ENCODE measurements around the gene PIGZ.

Gene PIGZ, protein sequence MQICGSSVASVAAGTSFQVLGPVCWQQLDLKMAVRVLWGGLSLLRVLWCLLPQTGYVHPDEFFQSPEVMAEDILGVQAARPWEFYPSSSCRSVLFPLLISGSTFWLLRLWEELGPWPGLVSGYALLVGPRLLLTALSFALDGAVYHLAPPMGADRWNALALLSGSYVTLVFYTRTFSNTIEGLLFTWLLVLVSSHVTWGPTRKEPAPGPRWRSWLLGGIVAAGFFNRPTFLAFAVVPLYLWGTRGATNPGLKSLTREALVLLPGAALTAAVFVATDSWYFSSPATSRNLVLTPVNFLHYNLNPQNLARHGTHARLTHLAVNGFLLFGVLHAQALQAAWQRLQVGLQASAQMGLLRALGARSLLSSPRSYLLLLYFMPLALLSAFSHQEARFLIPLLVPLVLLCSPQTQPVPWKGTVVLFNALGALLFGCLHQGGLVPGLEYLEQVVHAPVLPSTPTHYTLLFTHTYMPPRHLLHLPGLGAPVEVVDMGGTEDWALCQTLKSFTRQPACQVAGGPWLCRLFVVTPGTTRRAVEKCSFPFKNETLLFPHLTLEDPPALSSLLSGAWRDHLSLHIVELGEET

DNA sequence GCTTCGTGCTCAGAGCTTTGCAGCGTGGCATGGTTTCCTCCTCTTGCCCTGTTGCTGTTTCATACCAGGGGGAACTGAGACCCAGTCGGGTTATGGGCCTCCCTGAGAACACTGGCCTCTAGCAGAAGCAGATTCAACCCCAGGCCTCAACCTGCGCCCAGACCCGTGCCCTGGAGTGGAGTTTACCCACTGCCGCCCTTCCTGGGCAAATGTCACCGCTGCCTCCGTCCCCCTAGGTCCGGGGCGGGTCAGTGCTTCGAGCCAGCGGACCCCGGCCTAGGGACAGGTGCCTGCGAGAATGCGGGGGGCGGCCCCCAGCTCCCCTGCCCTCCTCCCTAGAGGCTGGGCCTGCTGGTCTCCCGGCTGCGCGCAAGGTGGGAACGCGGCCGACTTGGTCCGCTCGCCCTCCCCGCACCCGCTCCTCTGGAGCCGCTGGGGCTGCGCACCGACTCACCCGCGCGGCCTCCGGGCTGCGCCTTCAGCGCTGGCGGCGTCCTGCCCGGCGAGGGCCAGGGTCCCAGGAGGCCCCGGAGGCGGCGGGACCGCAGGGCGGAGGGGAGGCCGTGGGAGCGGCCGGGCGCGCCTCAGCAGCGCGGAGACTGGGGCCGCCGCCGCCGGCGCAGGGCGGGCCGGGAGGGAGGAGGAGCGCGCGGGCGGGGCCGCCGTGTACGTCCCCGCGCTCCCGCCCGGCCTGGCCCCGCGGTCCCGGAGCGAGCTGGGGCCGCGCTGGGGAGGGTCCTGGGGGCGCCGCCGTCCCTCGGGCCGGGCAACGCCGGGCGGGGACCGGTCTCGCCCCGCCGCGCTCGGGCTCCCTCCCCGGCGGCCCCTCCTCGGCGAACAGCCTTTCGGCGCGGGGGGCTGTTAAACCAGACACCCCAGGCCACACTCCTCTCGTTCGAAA, at the start of gene PIGZ:
TSS of gene PIGZ (minus strand) at position 601 of the 901 bp plus-strand sequence. CDS start 16,802 bp downstream, outside the sequence.
- DNase-seq (ENCODE audit: low read depth): peak; percentile 82
- H3K27me3 ChIP-seq (replicated peaks; ENCODE audit: control insufficient read depth, insufficient read depth, low read length): no peaks in the 10 kb centered on the region
- no peaks in the 10 kb centered on the region for H3K9me3 ChIP-seq (ENCODE audit: control insufficient read depth, low read length)
- H3K4me3 ChIP-seq (ENCODE audit: low read length): peak within 1 kb of the TSS; percentile 87
- H3K4me1 ChIP-seq (ENCODE audit: control insufficient read depth, insufficient read depth, low read length): peaks cover 6% of the 10 kb centered on the region
- H3K36me3 ChIP-seq (ENCODE audit: control insufficient read depth, insufficient read depth, low read length, severe bottlenecking): peaks cover 5% of the 10 kb centered on the region
- peak within 1 kb of the TSS; percentile 89 for H3K9ac ChIP-seq (ENCODE audit: low read length)

DNA sequence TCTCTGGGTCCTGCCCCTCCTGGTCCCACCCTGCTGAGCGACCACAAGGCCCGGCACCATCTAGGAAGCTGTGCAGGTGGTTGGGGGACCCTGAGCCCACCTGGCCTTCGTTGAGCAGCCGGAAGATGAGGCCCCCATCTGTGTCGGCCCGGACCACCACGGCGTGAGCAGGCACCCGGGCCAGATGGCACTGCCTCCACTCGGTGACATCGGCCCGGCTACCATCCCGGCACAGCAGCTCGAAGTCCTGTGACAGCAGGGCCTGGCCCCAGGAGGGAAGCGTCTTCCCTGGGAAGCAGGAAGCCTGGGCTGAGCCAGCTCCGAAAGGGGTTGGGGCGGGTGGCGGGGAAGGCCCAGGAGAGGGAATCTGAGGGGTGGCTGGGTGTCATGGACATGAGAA, 48.4 kb upstream of the PIGZ start:
- Histone ChIP-seq H3K4me1 (ENCODE audit: control insufficient read depth, insufficient read depth, low read length) (no peaks in the 10 kb centered on the region), H3K4me3 (ENCODE audit: low read length) (no peak overlapping the region), H3K36me3 (ENCODE audit: control insufficient read depth, insufficient read depth, low read length, severe bottlenecking) (no peaks in the 10 kb centered on the region), H3K27me3 (replicated peaks; ENCODE audit: control insufficient read depth, insufficient read depth, low read length) (peaks cover 3% of the 10 kb centered on the region), H3K9ac (ENCODE audit: low read length) (no peak overlapping the region), H3K9me3 (ENCODE audit: control insufficient read depth, low read length) (no peaks in the 10 kb centered on the region)
- DNase-seq (ENCODE audit: low read depth): no peak

DNA sequence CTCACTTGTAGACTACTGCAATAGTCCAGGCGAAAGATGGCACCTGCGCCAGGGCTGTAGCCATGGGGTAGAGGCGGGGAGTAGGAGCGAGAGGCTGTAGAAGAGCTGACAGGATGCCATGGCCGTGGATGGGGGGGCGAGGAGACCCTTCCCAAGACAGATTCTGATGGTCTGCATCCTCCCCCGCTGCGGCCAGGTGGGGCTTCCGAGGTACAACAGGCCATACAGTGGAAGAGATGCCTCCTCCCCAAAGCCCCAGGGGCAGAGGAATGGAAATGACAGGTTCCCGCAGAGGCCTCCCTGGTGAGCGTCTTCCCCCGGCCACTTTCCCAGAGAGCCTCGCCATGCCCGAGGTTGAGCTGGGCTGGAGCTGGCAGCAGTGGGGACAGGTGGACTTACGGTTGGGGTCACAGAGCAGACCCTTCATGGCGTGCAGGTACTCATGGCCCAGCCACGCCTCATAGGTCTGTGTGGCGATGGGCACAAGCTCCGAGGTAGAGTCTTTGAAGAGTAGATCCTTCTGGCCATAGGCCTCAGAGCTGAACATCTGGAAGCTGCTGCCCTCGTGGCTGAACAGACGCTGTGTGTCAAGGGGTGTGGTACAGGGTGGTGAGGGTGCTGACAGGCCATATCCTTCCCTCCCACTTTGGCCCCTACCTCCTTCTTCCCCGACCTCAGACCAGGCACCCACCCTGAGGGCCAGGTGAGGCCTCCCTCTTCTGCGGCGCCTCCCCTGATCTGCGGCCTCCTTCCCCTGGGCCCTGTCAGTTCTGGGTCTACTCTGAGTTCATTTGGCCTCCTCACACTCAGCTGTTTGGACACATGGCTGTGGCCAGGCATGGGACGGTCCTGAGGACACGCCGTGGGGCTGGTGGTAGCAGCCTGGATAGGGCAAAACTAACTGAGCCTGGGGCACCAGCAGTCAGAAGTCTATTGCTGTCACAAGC, 47.4 kb upstream of the PIGZ start:
- Histone ChIP-seq H3K9me3 (ENCODE audit: control insufficient read depth, low read length) (no peaks in the 10 kb centered on the region), H3K27me3 (replicated peaks; ENCODE audit: control insufficient read depth, insufficient read depth, low read length) (no peaks in the 10 kb centered on the region), H3K4me3 (ENCODE audit: low read length) (no peak overlapping the region), H3K36me3 (ENCODE audit: control insufficient read depth, insufficient read depth, low read length, severe bottlenecking) (no peaks in the 10 kb centered on the region), H3K4me1 (ENCODE audit: control insufficient read depth, insufficient read depth, low read length) (no peaks in the 10 kb centered on the region), H3K9ac (ENCODE audit: low read length) (no peak overlapping the region)
- DNase-seq (ENCODE audit: low read depth): no peak

DNA sequence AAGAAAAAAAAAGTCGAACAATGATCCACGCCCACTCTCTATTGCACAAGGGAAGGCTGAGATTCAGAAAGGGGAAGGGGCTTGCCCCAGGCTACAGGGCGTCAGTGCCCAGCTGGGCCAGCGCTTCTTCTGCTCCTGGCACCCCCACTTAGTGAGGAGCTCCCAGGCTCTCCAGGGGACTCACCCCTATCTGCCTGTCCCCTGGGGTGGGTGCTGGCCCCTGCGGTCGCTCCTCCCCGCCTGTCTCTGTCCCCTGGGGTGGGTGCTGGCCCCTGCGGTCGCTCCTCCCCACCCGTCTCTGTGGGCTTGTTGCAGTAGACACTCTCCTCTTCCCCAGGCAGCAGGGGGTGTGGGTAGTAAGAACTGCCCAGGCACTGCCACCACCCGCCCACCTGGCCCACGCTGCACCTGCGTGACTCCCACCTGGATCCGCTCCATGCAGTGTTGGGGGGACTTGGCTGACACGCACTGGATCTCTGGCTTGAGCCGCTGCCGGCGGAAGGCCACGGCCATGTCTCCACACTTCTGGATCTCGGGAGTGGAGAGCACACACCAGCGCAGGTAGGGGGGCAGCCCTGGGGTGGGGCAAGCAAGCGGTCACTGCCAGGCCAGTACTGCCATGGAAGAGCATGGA, 46.4 kb upstream of the PIGZ start:
- H3K9me3 ChIP-seq (ENCODE audit: control insufficient read depth, low read length): no peaks in the 10 kb centered on the region
- no peaks in the 10 kb centered on the region for H3K36me3 ChIP-seq (ENCODE audit: control insufficient read depth, insufficient read depth, low read length, severe bottlenecking)
- H3K4me3 ChIP-seq (ENCODE audit: low read length): no peak overlapping the region
- H3K27me3 ChIP-seq (replicated peaks; ENCODE audit: control insufficient read depth, insufficient read depth, low read length): no peaks in the 10 kb centered on the region
- no peaks in the 10 kb centered on the region for H3K4me1 ChIP-seq (ENCODE audit: control insufficient read depth, insufficient read depth, low read length)
- no peak overlapping the region for H3K9ac ChIP-seq (ENCODE audit: low read length)
- no peak for DNase-seq (ENCODE audit: low read depth)

DNA sequence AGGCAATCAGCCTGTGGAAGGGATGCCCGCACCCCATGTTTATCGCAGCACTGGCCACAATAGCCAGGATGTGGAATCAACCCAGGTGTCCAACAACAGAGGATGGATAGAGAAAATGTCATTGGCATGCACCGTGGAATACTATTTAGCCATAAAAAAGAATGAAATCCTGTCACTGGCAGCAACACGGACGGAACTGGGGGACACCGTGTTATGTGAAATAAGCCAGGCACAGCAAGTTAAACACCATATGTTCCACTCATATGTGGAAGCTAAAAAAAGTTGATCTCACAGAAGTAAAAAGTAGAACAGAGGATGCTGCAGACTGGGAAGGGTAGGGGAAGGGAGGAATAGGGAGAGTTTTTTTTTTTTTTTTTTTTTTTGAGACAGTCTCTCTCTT, 45.4 kb upstream of the PIGZ start:
- Histone ChIP-seq H3K4me3 (ENCODE audit: low read length) (no peak overlapping the region), H3K4me1 (ENCODE audit: control insufficient read depth, insufficient read depth, low read length) (no peaks in the 10 kb centered on the region), H3K9ac (ENCODE audit: low read length) (no peak overlapping the region), H3K27me3 (replicated peaks; ENCODE audit: control insufficient read depth, insufficient read depth, low read length) (no peaks in the 10 kb centered on the region), H3K36me3 (ENCODE audit: control insufficient read depth, insufficient read depth, low read length, severe bottlenecking) (no peaks in the 10 kb centered on the region), H3K9me3 (ENCODE audit: control insufficient read depth, low read length) (no peaks in the 10 kb centered on the region)
- no peak for DNase-seq (ENCODE audit: low read depth)

DNA sequence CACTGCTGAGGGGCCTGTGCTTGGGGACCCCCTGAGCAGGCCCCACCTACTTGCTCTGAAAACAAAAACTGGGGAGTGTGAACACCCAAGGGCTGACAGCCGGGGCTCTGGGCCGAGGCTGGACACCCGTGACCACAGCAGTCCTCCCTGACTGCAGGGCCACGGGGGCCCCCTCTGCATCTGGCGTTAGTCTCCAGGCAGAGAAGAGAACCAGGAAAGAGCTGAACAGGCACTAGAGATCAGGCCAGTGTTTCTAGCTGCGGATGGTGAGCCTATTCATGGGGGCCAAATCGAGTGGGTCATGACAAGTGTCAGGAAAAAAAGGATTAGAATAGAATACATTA, 43.9 kb upstream of the PIGZ start:
- H3K9ac ChIP-seq (ENCODE audit: low read length): no peak overlapping the region
- DNase-seq (ENCODE audit: low read depth): no peak
- no peaks in the 10 kb centered on the region for H3K36me3 ChIP-seq (ENCODE audit: control insufficient read depth, insufficient read depth, low read length, severe bottlenecking)
- no peaks in the 10 kb centered on the region for H3K4me1 ChIP-seq (ENCODE audit: control insufficient read depth, insufficient read depth, low read length)
- no peak overlapping the region for H3K4me3 ChIP-seq (ENCODE audit: low read length)
- no peaks in the 10 kb centered on the region for H3K9me3 ChIP-seq (ENCODE audit: control insufficient read depth, low read length)
- no peaks in the 10 kb centered on the region for H3K27me3 ChIP-seq (replicated peaks; ENCODE audit: control insufficient read depth, insufficient read depth, low read length)

DNA sequence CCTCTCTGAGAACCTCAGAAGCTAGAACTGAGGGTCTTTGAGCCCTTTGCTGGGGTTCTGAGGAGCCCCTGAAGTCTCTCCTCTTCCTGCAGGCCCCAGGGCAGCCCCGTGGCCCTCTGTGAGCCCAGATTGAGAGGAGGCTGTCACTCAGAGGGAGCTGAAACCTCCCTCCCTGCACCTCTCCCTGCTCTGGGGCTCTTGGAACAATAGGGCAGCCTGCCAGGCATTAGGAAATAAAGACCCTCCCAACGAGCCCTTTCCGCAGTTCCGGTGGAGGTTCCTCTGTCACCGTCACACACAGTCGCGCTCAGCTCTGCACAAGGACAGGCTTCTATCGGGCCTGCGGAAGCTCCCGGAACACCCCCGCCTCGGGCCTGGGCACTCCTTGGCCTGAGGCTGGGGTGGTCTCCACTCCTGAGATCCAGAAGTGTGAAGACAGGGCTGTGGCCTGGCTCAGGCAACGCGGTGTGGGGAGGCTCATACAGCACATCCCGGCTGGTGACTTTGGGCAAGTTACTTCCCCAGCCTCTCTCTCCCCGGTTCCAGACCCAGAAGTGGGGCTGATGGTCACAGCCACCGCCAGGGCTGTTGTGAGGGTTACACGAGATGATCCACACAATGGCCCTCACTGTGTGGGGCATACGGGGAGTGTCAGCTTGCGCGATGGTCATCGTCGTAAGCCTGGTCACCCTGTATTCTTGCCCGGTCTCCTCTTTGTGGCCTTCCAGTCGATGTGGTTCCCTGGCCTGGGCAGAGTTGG, 43.3 kb upstream of the PIGZ start:
- no peak for DNase-seq (ENCODE audit: low read depth)
- H3K9me3 ChIP-seq (ENCODE audit: control insufficient read depth, low read length): no peaks in the 10 kb centered on the region
- no peak overlapping the region for H3K9ac ChIP-seq (ENCODE audit: low read length)
- H3K27me3 ChIP-seq (replicated peaks; ENCODE audit: control insufficient read depth, insufficient read depth, low read length): no peaks in the 10 kb centered on the region
- no peaks in the 10 kb centered on the region for H3K36me3 ChIP-seq (ENCODE audit: control insufficient read depth, insufficient read depth, low read length, severe bottlenecking)
- H3K4me1 ChIP-seq (ENCODE audit: control insufficient read depth, insufficient read depth, low read length): no peaks in the 10 kb centered on the region
- no peak overlapping the region for H3K4me3 ChIP-seq (ENCODE audit: low read length)

DNA sequence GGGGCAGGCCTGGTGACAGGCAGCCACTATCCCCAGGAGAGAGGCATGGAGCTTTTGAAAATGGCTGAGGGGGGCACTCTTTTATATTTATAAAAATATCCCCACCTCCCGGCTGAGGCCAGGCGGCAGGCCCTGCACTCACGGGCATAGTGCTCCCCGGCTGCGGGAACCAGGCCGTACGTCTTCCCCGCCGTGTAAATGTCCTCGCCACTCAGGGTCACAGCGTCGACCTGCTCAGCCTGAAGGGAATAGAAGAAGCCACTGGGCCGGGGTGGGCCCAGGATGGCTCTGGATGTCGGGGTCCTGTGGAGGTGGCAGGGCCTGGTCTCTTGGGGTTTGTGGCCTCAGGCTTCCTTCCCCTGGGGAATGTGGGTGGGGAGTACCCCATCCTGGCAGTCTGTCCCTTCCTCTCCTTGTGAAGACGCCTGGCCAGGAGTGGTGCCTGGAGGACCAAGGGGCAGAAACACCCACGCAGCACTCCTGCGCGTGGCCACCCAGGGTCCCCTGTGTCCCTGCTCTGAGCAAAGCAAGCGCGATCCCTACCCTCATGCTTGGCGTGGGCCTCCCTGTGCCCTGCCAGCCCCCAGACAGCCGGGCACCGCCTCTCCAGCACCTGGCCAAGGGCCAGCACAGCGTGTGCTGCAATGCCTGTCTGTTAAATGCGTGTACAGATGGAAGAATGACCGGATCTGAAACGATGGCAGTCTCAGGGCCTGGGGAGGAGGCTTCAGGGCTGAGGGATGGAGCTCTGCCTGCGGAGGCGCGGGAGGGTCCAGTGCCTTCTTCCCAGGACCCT, 42.1 kb upstream of the PIGZ start:
- DNase-seq (ENCODE audit: low read depth): no peak
- no peak overlapping the region for H3K4me3 ChIP-seq (ENCODE audit: low read length)
- H3K9me3 ChIP-seq (ENCODE audit: control insufficient read depth, low read length): no peaks in the 10 kb centered on the region
- no peak overlapping the region for H3K9ac ChIP-seq (ENCODE audit: low read length)
- no peaks in the 10 kb centered on the region for H3K4me1 ChIP-seq (ENCODE audit: control insufficient read depth, insufficient read depth, low read length)
- no peaks in the 10 kb centered on the region for H3K27me3 ChIP-seq (replicated peaks; ENCODE audit: control insufficient read depth, insufficient read depth, low read length)
- H3K36me3 ChIP-seq (ENCODE audit: control insufficient read depth, insufficient read depth, low read length, severe bottlenecking): no peaks in the 10 kb centered on the region

DNA sequence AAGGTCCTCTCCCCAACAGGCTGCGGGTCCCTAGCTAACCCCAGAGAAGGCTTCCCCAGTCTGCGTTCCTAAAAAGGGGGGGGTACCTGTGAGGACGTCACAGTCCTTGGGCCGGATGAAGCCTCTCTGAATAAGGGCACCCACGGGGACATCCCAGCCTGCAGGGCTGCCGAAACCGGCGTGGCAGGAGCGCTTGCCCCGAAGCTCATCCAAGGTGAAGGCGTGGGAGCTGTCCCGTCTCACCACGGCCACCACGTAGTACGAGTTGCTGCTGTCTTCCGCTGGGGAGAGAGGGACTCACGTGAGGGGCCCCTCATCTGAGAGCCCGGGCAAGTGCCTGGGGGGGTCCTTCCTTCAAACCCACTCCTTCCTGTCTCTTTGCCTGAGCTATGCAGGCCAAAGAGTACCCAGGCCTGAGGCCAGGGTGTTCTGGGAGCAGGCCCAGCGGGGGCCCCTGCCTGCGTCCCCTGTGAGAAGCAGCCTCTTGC, 40.9 kb upstream of the PIGZ start:
- Histone ChIP-seq H3K4me3 (ENCODE audit: low read length) (no peak overlapping the region), H3K9me3 (ENCODE audit: control insufficient read depth, low read length) (no peaks in the 10 kb centered on the region), H3K9ac (ENCODE audit: low read length) (no peak overlapping the region), H3K4me1 (ENCODE audit: control insufficient read depth, insufficient read depth, low read length) (no peaks in the 10 kb centered on the region), H3K27me3 (replicated peaks; ENCODE audit: control insufficient read depth, insufficient read depth, low read length) (no peaks in the 10 kb centered on the region), H3K36me3 (ENCODE audit: control insufficient read depth, insufficient read depth, low read length, severe bottlenecking) (no peaks in the 10 kb centered on the region)
- no peak for DNase-seq (ENCODE audit: low read depth)
